Thyroid gland (tissue), 4 donors: ENCODE results near the gene CAMK1D.

Experiments used
- POLR2A ChIP-seq, 2 donors: fragments of 450-650 bp; IDR thresholded peaks; one replicate each; pipeline ENCODE4 v1.6.1; 2017; ENCODE audit warnings: antibody characterized with exemption in 2 of 2, mild to moderate bottlenecking in 2 of 2, moderate library complexity in 1 of 2
- TF ChIP-seq, protein P1 (sequence below), 6 experiments: fragments of 200-600 bp in 3 of 6; fragments of 450-650 bp in 3 of 6; sonication (generic) in 3 of 6; IDR thresholded peaks; one replicate each; pipeline ENCODE4 v1.5.1; 2016 to 2019; ENCODE audit warnings: antibody characterized with exemption in 6 of 6, mild to moderate bottlenecking in 2 of 6, inconsistent platforms in 1 of 6, moderate library complexity in 1 of 6

DNA sequence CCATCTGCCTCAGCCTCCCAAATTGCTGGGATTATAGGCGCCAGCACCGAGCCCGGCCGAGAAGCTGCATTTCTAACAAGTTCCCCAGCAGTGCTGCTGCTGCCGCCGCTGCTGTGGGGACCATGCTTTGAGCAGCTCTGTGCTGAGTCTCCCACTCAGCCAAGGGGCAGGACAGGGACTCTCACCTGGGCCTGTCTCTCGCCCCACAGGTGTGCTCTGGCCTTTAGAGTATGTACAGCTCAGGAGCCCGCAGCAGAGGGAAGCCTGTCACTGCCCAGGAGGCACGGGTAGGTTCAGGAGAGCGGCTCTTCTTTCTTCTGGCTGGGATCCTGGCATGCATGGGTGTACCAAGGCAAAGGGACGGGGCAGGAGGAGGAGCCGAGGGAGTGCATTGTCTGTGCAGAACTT is 130.1 kb downstream of the CAMK1D start:
- TF ChIP-seq, protein P1, sequence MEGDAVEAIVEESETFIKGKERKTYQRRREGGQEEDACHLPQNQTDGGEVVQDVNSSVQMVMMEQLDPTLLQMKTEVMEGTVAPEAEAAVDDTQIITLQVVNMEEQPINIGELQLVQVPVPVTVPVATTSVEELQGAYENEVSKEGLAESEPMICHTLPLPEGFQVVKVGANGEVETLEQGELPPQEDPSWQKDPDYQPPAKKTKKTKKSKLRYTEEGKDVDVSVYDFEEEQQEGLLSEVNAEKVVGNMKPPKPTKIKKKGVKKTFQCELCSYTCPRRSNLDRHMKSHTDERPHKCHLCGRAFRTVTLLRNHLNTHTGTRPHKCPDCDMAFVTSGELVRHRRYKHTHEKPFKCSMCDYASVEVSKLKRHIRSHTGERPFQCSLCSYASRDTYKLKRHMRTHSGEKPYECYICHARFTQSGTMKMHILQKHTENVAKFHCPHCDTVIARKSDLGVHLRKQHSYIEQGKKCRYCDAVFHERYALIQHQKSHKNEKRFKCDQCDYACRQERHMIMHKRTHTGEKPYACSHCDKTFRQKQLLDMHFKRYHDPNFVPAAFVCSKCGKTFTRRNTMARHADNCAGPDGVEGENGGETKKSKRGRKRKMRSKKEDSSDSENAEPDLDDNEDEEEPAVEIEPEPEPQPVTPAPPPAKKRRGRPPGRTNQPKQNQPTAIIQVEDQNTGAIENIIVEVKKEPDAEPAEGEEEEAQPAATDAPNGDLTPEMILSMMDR (IDR thresholded peaks at IDR 0.05), result no peak
- TF ChIP-seq POLR2A (IDR thresholded peaks at IDR 0.05), result no peak
